ENCODE data around the gene CXXC5. TPM values are rescaled to one million over a fixed set of nuclear protein-coding genes. Genes with fewer than 3 reads are reported as not detected.

Gene CXXC5
- polyA plus RNA-seq, 4 donors, result 212 to 238 (median 220) TPM

GRCh38 chr5:139638090-139638735 is 9.9 kb upstream of the CXXC5 start:
- DNase-seq (ENCODE audit: low read depth in 4 of 4, low spot score in 2 of 4), result no peak

GRCh38 chr5:139638736-139639618 is 9.2 kb upstream of the CXXC5 start:
- DNase-seq (ENCODE audit: low read depth in 4 of 4, low spot score in 2 of 4), result no peak

GRCh38 chr5:139639619-139640380 is 8.3 kb upstream of the CXXC5 start:
- DNase-seq (ENCODE audit: low read depth in 4 of 4, low spot score in 2 of 4), result no peak

- DNase-seq (ENCODE audit: low read depth in 4 of 4, low spot score in 2 of 4), result no peak
These were observed 7.6 kb upstream of the CXXC5 start for GRCh38 chr5:139640421-139641115.

- no peak for DNase-seq (ENCODE audit: low read depth in 4 of 4, low spot score in 2 of 4)
These were observed 6.8 kb upstream of the CXXC5 start for GRCh38 chr5:139641116-139642080.

GRCh38 chr5:139642213-139642612 is 5.9 kb upstream of the CXXC5 start:
- DNase-seq (ENCODE audit: low read depth in 4 of 4, low spot score in 2 of 4), result no peak

GRCh38 chr5:139642891-139643871 is 5.0 kb upstream of the CXXC5 start:
- DNase-seq (ENCODE audit: low read depth in 4 of 4, low spot score in 2 of 4), result no peak

- no peak for DNase-seq (ENCODE audit: low read depth in 4 of 4, low spot score in 2 of 4)
These were observed 4.1 kb upstream of the CXXC5 start for GRCh38 chr5:139644001-139644456.

GRCh38 chr5:139644646-139645429 is 3.3 kb upstream of the CXXC5 start:
- DNase-seq (ENCODE audit: low read depth in 4 of 4, low spot score in 2 of 4), result no peak

GRCh38 chr5:139645430-139645871 is 2.7 kb upstream of the CXXC5 start:
- no peak for DNase-seq (ENCODE audit: low read depth in 4 of 4, low spot score in 2 of 4)

- DNase-seq (ENCODE audit: low read depth in 4 of 4, low spot score in 2 of 4), result no peak
These were observed 2.0 kb upstream of the CXXC5 start for GRCh38 chr5:139646111-139646510.

GRCh38 chr5:139646912-139647505 is 1.1 kb upstream of the CXXC5 start:
- DNase-seq (ENCODE audit: low read depth in 4 of 4, low spot score in 2 of 4), result no peak

GRCh38 chr5:139647506-139648204 is 494 bp upstream of the CXXC5 start:
- no peak for DNase-seq (ENCODE audit: low read depth in 4 of 4, low spot score in 2 of 4)

- no peak for DNase-seq (ENCODE audit: low read depth in 4 of 4, low spot score in 2 of 4)
These were observed 1.2 kb downstream of the CXXC5 start for GRCh38 chr5:139649082-139649991.

GRCh38 chr5:139650031-139650688 is 2.0 kb downstream of the CXXC5 start:
- DNase-seq (ENCODE audit: low read depth in 4 of 4, low spot score in 2 of 4), result no peak
